ENCODE data around the gene ARF6.
"Not testable (repeated sequence)": the region's sequence is repeated elsewhere in the genome, so short reads cannot be mapped to it uniquely, and the experiment has no call there.

The ARF6 gene

DNA sequence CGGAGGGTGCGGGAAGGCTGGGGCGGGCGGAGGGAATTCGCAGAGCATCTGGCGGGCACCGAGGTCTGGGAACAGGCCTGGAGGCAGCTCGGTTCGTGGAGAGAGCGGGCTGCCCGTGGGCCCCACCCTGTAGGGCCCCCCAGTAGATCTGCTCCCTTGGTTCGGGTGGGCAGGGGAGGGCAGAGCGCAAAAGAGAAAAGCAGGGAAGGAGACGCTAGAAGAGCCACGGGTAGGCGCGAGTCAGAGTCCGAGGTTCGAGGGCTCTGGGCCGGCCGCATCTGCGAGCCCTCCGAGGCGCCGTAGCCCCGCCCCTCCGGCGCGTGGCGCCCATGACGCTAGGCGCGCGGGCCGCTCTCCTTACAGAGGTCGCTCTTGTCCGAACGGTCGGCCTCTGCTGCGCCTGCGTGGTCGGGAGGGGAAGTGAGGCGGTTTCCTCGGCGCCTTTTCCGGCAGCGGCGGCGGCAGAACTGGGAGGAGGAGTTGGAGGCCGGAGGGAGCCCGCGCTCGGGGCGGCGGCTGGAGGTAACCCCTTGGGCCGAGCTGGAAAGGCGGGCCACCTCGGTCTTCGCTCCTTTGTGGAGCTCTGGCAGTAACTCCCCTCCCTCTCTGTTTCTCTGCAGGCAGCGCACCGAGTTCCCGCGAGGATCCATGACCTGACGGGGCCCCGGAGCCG is at the start of gene ARF6:
ARF6 (plus strand) TSS at position 447 of the 673 bp plus-strand sequence. CDS start 655 bp downstream, outside the sequence.
- FAIRE-seq (peak; percentile 28), DNase-seq (ENCODE audit: insufficient read length, low spot score) (peak; percentile 91)

DNA sequence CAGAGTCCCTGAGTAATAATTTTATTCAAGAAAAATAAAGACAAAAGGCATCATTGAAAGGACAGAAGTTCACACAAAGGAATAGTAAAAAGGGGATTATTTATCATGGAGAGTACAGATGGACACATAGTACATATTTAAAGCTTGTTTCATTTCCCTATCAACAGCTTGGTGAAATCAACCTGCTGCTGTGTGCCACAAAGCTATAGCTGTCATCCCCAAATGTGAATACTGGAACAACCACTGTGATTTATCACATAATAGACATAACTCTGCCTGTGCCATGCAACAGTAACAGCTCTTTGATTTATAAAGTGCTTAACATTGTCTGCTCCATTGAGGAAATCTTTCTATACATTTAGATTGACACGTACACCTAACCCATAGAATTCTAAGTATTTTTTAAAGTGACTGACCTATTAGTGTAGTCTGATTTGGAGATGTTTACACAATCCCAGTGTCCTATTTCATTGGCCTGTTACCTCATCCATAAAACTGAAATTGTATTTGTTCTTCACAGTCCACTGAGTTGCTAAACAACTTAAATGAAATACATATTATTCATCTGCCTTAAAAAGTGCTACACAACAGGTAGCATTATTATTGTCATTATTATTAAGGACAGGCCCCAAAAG is 43.6 kb upstream of the ARF6 start:
- FAIRE-seq (no peak), DNase-seq (ENCODE audit: insufficient read length, low spot score) (no peak)

DNA sequence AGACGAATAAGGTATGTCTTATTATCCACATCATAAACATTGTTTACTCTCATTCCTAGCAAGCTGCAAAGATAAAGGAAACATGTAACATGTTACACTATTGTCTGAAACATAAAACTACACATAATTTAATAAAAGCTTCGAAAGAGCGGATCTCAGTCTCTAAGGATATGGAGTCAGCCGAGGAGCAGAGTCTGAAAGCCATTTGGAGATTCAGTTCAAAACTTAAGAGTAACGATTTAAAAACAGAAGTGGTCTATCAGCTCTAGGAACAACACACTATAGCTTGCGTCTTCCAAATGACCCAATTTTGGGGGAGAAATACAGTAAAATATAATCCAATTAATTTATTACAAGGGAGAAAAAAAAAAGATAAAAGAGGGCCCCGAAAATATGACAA is 41.1 kb upstream of the ARF6 start:
- FAIRE-seq (no peak), DNase-seq (ENCODE audit: insufficient read length, low spot score) (no peak)

GRCh38 chr14:49852301-49853157 is 40.4 kb upstream of the ARF6 start, which contains the start of gene NEMF:
Gene NEMF, minus strand, starts transcription at chr14:49852788. Its CDS starts 35 bp downstream, at chr14:49852753.
- no peak for FAIRE-seq
- DNase-seq (ENCODE audit: insufficient read length, low spot score): peak; percentile 77

- no peak for FAIRE-seq
- no peak for DNase-seq (ENCODE audit: insufficient read length, low spot score)
Observed at GRCh38 chr14:49853158-49853477, 39.8 kb upstream of the ARF6 start.

GRCh38 chr14:49853572-49854375 is 39.1 kb upstream of the ARF6 start:
- no peak for FAIRE-seq
- no peak for DNase-seq (ENCODE audit: insufficient read length, low spot score)

- DNase-seq (ENCODE audit: insufficient read length, low spot score) (no peak), FAIRE-seq (no peak)
Observed at GRCh38 chr14:49857427-49858003, 35.4 kb upstream of the ARF6 start.

GRCh38 chr14:49858383-49858782 is 34.5 kb upstream of the ARF6 start:
- DNase-seq (ENCODE audit: insufficient read length, low spot score): no peak

DNA sequence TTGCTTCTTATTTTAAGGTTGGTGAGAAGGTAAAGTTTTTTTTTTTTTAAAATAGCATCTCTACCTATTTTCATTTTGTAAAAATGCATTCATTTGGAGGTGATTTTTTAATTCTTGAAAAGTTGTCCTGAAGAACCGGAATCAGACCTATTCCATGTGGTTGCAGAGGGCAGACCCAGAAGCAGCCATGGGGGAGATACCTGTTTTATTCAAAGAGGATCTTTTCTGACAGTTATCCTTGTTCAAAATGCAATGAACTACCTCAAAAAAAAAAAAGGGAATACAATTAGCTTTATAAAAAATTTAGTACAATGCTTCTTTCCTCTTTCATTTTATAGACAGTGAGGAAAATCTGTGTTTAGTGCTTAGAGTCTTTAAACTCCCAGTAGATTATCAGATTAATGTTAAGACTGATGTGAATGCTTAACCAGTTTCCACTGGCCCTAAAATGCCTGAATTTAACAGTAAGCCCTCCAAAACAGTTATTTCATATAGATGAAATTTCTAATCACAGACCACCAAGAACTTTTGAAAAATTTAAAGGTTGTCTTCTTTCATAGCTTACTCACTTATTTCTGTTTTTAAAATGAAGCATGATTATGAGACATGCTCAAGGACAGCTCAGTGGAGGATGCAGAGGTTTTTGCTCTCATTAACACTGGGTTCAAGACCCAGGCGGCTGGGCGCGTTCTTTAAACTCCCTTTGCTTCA is 31.7 kb upstream of the ARF6 start:
- no peak for FAIRE-seq
- DNase-seq (ENCODE audit: insufficient read length, low spot score): no peak

More at GRCh38 chr14:49858383-49858782, 34.5 kb upstream of the ARF6 start:
- FAIRE-seq: no peak

DNA sequence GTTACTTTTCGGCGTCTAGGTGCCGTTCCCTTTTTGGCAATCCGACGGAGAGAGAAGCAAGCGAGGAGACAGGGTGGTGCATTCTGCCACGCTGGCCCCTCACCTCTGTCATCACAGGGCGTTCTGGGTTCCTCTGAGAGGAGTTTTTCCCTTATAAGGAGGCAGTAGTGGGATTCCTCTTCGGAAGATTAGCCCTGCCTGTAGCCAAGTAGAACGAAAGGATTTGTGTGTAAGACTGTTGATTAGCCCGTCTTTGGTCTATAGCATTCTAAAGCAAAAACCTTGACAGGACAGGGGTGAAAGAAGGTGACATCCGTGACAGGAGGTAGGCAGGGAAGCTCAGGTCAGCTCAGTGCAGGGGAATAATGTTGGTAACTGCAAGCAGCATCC is 31.2 kb upstream of the ARF6 start:
- no peak for FAIRE-seq

GRCh38 chr14:49862089-49862673 is 30.7 kb upstream of the ARF6 start:
- no peak for DNase-seq (ENCODE audit: insufficient read length, low spot score)
- FAIRE-seq: no peak

More for the DNA sequence above, 31.2 kb upstream of the ARF6 start:
- no peak for DNase-seq (ENCODE audit: insufficient read length, low spot score)

DNA sequence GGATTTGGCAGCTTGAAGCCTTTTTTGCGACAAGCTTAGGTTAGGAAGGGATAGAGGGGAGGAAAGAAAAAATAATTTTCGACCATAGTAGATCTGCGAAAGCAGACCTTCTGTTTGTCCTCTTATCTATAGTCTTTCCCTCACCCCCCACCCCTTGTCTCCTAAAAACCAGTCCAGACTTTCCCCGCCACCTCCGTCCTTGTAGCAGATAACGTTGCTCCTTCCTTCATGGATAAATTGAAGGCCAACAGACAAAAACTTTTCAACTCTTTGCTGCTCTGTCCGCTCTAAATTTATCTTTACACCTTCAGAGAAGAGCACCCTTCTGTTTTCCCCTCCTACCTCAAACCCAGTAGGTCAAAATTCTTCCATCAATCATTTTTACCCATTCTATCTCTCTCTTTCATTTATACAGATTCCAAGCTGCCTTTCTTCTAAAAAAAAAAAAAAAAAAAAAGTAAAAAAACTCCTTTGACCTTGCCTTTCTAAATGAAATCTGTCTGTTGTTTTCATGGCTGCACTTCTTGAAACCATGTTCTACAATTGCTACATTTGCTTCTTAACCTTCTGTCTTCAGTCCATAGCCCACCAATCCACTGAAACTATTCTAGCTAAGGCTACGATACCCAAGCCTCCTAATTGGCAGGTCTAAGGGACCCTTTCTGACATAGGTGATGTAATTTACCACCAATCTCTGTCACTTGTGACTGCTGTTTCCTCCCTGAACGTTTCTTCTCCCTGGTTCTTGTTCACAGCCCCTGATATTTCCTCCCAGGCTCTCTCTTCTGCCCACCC is 29.2 kb upstream of the ARF6 start:
- FAIRE-seq (no peak), DNase-seq (ENCODE audit: insufficient read length, low spot score) (no peak)

DNA sequence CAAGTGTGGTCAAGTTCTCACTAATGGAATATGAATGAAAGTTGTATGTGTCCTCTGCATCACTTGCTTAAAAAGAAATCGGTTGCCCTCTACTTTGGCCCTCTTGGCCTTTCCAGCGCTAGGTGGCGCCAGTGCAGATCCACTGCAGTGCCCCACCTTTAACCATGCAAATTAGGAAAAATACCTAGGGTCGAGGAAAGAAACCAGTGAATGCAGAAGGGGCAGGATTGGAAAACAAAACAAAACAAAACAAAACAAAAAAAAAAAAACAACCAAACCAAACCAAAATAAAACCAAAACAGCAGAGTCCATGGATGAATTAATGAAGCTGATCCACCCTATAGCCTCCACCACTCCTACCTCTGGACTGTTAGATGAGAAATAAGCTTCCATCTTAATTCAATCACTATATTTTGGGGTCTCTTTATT is 27.4 kb upstream of the ARF6 start:
- FAIRE-seq (no peak), DNase-seq (ENCODE audit: insufficient read length, low spot score) (no peak)

DNA sequence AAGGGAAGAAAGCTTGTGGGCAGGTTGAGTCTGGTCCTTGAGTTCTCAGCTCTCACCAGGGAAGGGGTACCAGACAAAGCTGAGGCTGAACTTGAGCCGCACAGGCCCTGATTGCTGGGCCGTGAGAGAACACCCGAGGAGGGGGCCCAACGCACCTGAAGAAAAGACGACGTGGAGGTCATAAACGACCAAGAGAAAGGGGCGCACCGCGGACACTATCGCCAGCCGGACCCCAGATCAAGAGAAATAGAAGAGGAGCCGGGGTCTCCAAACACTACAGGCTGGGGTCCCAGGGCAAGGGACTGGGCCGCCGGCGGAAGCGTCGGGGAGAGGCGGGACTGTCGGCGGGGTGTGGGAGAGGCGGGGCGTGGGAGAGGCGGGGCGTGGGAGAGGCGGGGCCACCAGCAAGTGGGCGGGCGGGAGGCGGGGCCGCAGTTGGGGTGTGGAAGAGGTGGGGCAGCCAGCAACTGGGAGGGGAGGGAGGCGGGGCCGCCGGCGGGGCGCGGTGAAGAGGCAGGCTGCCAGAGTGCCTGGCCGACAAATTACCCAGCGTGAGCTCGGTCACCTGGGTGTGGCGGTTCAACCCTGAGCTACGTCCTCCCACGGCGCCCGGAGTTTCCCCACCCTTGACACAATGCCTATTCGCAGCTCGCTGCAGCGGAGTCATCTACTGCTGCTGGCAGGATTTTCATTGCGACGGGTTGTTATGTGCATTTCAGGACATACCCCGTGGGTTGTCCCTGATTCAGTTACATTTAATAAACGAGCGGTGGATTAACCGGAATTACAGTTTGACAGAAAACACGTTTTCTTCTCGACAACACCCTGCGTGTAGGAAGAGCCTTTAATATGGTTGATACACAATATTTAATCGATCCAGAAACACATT is 24.8 kb upstream of the ARF6 start:
- peak; percentile 96 for FAIRE-seq

GRCh38 chr14:49868720-49869114 is 24.2 kb upstream of the ARF6 start:
- FAIRE-seq: no peak

More for the DNA sequence above, 24.8 kb upstream of the ARF6 start:
- peak; percentile 84 for DNase-seq (ENCODE audit: insufficient read length, low spot score)

DNA sequence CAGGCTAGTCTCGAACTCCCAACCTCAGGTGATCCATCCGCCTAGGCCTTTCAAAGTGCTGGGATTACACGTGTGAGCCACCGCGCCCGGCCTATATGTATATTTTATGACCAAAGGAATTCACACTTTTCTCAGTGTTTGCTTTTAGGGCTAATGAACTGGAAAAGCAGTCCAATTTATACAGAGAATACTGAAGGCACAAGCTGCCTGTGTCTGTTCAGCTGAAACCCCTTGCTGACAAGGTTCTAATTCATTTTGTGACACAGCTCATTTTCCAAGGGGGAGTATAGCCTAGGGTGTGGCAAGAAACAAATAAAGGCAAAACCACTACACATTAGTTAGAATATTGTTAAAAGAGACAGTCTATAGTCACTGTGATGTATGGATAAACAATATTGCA is 22.0 kb upstream of the ARF6 start:
- DNase-seq (ENCODE audit: insufficient read length, low spot score): no peak
- no peak for FAIRE-seq

More at GRCh38 chr14:49868720-49869114, 24.2 kb upstream of the ARF6 start:
- DNase-seq (ENCODE audit: insufficient read length, low spot score): no peak

GRCh38 chr14:49873548-49873947 is 19.3 kb upstream of the ARF6 start:
- not testable (repeated sequence) for DNase-seq (ENCODE audit: insufficient read length, low spot score); FAIRE-seq

Data from HTR-8/SVneo (cell line).